ENCODE results near the gene GOLGA6L4. TPM values are rescaled to one million over a fixed set of nuclear protein-coding genes. Genes with fewer than 3 reads are reported as not detected.

Gene GOLGA6L4, protein sequence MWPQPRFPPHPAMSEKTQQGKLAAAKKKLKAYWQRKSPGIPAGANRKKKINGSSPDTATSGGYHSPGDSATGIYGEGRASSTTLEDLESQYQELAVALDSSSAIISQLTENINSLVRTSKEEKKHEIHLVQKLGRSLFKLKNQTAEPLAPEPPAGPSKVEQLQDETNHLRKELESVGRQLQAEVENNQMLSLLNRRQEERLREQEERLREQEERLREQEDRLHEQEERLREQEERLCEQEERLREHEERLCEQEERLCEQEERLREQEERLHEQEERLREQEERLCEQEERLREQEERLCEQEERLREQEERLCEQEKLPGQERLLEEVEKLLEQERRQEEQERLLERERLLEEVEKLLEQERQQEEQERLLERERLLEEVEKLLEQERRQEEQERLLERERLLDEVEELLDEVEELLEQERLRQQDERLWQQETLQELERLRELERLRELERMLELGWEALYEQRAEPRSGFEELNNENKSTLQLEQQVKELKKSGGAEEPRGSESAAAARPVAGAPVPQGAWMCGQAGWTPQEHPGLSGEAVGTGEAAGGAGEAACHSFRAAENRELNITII
- 2.3 and 2.5 TPM in 2 replicates for total RNA-seq

DNA sequence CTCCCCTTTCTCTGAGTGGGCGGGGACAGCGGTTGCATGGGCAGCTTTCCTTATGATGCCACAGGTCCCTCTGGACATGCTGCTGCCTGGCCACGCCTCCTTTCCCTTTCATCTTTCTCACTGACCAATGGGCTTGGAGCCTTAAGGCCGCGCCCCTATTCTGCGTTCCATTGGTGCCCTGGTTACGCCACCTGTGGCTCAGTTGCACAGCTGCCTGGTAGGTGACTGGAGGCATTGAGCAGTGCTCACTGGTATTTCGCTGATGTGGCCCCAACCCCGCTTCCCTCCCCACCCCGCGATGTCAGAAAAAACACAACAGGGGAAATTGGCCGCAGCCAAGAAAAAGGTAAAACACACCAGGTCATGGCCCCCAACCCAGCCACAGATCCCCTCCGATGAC lies at the start of gene GOLGA6L4:
Gene GOLGA6L4 (plus strand): TSS at position 201 of the 400 bp plus-strand sequence. CDS start 62 bp downstream, at position 263.

Small RNA genes within 50 kb of the gene (small RNA-seq; reads per million reads assigned to genes)
- gene RN7SL331P (not detected), gene UBE2Q2P8 (not detected)

Data from thoracic aorta endothelial cell (primary cell).